Measurements from ENCODE around the gene DZANK1. TPM values are rescaled to one million over a fixed set of nuclear protein-coding genes. Genes with fewer than 3 reads are reported as not detected.

The DZANK1 gene
- 0.47 and 0.60 TPM in 2 replicates for total RNA-seq

GRCh38 chr20:18466894-18467730 lies at the start of gene DZANK1, which contains the start of gene POLR3F:
Gene DZANK1, minus strand, starts transcription at chr20:18467030. Its CDS starts 1,672 bp downstream, at chr20:18465358.
Gene POLR3F, plus strand, starts transcription at chr20:18467390. Its CDS starts 117 bp downstream, at chr20:18467507.

DNA sequence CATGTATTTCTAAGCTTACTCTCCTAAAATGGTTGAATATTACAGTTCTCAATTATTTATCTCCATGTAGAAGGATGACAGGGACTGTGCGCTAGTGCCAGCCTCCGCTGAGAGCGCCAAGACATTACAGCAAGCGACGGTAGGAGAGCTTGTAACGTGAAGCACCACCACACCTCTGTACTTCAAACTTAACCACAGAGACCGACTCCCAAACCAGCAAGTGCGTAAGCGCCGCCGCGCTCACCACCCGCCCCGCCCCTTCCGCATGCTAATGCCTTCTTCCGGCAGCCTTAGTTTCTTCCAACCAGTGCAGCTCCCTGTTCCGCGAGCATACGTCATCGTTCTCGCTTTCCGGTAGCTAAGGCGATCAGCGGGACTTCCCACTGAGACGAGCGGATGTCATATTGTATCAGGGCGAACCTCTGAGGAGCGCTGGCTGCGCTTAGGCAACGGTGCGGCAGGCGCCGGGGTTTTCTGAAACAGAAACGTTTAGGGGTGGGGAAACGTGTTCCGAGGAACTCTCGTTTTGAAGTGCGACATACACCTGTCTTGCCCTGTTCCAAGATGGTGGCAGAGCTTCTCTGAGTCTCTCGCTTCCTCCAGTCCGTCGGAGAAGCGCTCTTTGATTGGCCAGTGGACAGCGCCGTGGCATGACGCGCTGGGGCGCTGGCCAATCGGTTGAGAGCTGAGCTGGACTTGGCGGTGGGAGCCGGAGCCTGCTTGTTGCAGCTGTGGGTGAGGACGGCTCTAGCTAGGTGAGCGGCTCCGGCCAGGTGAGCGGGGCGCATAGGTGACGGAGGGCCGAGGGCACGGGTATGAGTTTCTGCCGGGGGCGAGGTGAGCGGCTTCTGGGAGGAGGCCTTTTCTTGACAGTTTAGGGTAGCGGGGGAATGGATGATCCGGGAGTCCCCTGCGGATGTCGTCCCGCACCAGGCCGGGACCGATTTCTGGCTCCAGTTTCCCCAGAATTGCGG lies 40.7 kb upstream of the DZANK1 start, which contains the start of gene SEC23B:
Gene SEC23B (plus strand): TSS at position 723 of the 974 bp plus-strand sequence. CDS start 2,896 bp downstream, outside the sequence.

DNA sequence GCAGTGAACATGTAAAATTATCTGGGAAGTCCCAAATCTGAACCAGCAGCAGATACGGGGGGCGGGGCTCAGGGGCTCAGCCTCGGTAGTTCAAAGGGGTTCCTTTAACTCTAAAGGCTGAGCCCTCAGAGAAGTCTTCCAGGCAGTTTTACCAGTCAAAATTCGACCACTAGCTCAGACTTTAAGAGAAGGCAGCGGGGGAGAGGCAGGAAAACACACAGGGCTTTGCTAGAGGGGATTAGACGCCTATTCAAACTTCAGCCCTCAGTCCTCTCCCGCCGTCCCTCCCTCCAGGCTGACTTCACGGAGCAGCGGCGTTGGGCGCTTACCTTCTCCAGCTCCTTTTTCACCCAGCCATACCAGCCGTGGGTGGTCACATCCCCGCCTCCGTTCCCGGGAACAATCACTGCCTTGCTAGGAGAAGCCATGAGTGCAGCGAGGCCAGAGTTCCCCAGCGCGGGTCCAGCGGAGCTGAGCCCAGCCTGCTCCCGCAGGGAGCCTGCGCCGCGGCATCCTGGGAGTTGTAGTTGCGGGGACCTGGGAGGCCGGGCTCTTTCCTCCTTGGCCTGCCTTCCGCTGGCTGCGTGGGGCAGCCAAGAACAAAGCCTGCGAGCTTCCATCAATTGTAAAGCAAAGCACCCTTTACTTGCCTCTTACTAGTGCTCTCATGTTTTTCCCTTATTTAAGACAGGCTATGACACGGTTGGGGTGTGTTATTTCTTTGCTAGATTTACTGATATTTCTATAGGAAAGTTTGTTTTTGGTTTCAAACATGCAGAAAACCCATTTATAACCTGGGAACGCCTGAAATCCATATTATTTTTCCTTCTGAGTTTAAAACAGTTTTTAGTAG lies 30.1 kb upstream of the DZANK1 start, which contains the start of gene RBBP9:
Gene RBBP9 (minus strand): TSS at position 486 of the 853 bp plus-strand sequence. CDS start 58 bp downstream, at position 428.

Other genes starting within 250 kb of the DZANK1 start
- gene ZNF133, start 178.5 kb downstream of the DZANK1 start, total RNA-seq, result 24.9 and 25.8 TPM in 2 replicates
- gene POLR3F, start 360 bp upstream of the DZANK1 start, total RNA-seq, result 8.4 and 14.3 TPM in 2 replicates
- gene RBBP9, start 30.2 kb upstream of the DZANK1 start, total RNA-seq, result 12.3 and 17.6 TPM in 2 replicates
- 33.1 and 35.7 TPM in 2 replicates for gene SEC23B, start 40.9 kb upstream of the DZANK1 start, total RNA-seq
- 105 and 169 TPM in 2 replicates for gene SMIM26, start 100.4 kb upstream of the DZANK1 start, total RNA-seq
- gene DTD1, start 121.0 kb upstream of the DZANK1 start, total RNA-seq, result 64.4 and 80.4 TPM in 2 replicates

Measured in bronchial smooth muscle cell (primary cell).